Liver (tissue), 9 donors: Measurements from ENCODE around the gene IRF2BP2. TPM values are rescaled to one million over a fixed set of nuclear protein-coding genes. Genes with fewer than 3 reads are reported as not detected.

ENCODE experiments used
- DNase-seq: peaks from one replicate; pipeline ENCODE4 v3.0.0-alpha.2; 2017; ENCODE audit warnings: low spot score
- H3K27ac ChIP-seq, 2 donors: one replicate each; pipeline ENCODE4 v1.7.0; 2013; ENCODE audit warnings: inconsistent platforms in 2 of 2, low read length in 2 of 2, control low read depth in 1 of 2, low read depth in 1 of 2, mild to moderate bottlenecking in 1 of 2
- H3K27me3 ChIP-seq, 4 donors: one replicate each; pipeline versions ENCODE4 v1.6.1 to v1.7.0; 2013; ENCODE audit warnings: low read length in 3 of 4, inconsistent platforms in 1 of 4, mild to moderate bottlenecking in 1 of 4, moderate library complexity in 1 of 4; ENCODE audit not compliant: control insufficient read depth in 4 of 4, insufficient read depth in 4 of 4
- H3K36me3 ChIP-seq, 4 donors: one replicate each; pipeline versions ENCODE4 v1.6.1 to v1.7.0; 2013; ENCODE audit warnings: low read length in 3 of 4, mild to moderate bottlenecking in 3 of 4, low read depth in 1 of 4, moderate library complexity in 1 of 4; ENCODE audit not compliant: control insufficient read depth in 4 of 4, insufficient read depth in 3 of 4
- H3K4me1 ChIP-seq, 4 donors: one replicate each; pipeline versions ENCODE4 v1.6.1 to v1.7.0; 2013; ENCODE audit warnings: low read length in 3 of 4, mild to moderate bottlenecking in 3 of 4, moderate library complexity in 1 of 4; ENCODE audit not compliant: control insufficient read depth in 4 of 4, insufficient read depth in 4 of 4
- H3K4me3 ChIP-seq, 3 donors: one replicate each; pipeline versions ENCODE4 v1.6.1 to v1.7.0; 2013; ENCODE audit warnings: low read length in 3 of 3, control low read depth in 1 of 3, low read depth in 1 of 3, mild to moderate bottlenecking in 1 of 3
- H3K9ac ChIP-seq, 2 donors: one replicate each; pipeline ENCODE4 v1.7.0; 2013; ENCODE audit warnings: low read length in 2 of 2, mild to moderate bottlenecking in 2 of 2, moderate library complexity in 2 of 2, control low read depth in 1 of 2, low read depth in 1 of 2
- H3K9me3 ChIP-seq, 4 donors: one replicate each; pipeline versions ENCODE4 v1.6.1 to v1.7.0; 2013; ENCODE audit warnings: low read length in 3 of 4; ENCODE audit not compliant: control insufficient read depth in 4 of 4
- ATF3 ChIP-seq: IDR thresholded peaks from 2 replicates; pipeline ENCODE4 v1.6.1; 2016; ENCODE audit warnings: antibody characterized with exemption
- CTCF ChIP-seq: fragments of 150-350 bp; IDR thresholded peaks from 2 replicates; pipeline ENCODE4 v1.5.1; 2017; ENCODE audit warnings: improper control_type of control experiment, low read depth, low read length; ENCODE audit not compliant: missing input control
- EGR1 ChIP-seq, 2 donors: IDR thresholded peaks; 2 replicates each; pipeline ENCODE4 v1.6.1; 2016 to 2018; ENCODE audit warnings: antibody characterized with exemption in 2 of 2, low read depth in 2 of 2
- FOXA1 ChIP-seq: IDR thresholded peaks from 2 replicates; pipeline ENCODE4 v1.6.1; 2016; ENCODE audit warnings: antibody characterized with exemption
- GABPA ChIP-seq, 2 donors: IDR thresholded peaks in 1 of 2; conservative IDR thresholded peaks in 1 of 2; 2 replicates each; pipeline ENCODE4 v1.6.1; 2016; ENCODE audit warnings: antibody characterized with exemption in 2 of 2, mild to moderate bottlenecking in 1 of 2, moderate library complexity in 1 of 2
- HNF4A ChIP-seq, 2 donors: conservative IDR thresholded peaks; 2 replicates each; pipeline ENCODE4 v1.6.1; 2016; ENCODE audit warnings: antibody characterized with exemption in 2 of 2, mild to moderate bottlenecking in 2 of 2
- HNF4G ChIP-seq: IDR thresholded peaks from 2 replicates; pipeline ENCODE4 v1.6.1; 2016; ENCODE audit warnings: antibody characterized with exemption
- JUND ChIP-seq, 2 donors: IDR thresholded peaks; 2 replicates each; pipeline ENCODE4 v1.6.1; 2016; ENCODE audit warnings: antibody characterized with exemption in 2 of 2
- MAX ChIP-seq: IDR thresholded peaks from 2 replicates; pipeline ENCODE4 v1.6.1; 2016; ENCODE audit warnings: antibody characterized with exemption
- NR2F2 ChIP-seq: IDR thresholded peaks from 2 replicates; pipeline ENCODE4 v1.6.1; 2016; ENCODE audit warnings: antibody characterized with exemption
- RAD21 ChIP-seq, 2 donors: IDR thresholded peaks; 2 replicates each; pipeline ENCODE4 v1.6.1; 2016; ENCODE audit warnings: antibody characterized with exemption in 2 of 2, mild to moderate bottlenecking in 2 of 2
- REST ChIP-seq: IDR thresholded peaks from 2 replicates; pipeline ENCODE4 v1.6.1; 2016; ENCODE audit warnings: antibody characterized with exemption, mild to moderate bottlenecking
- RXRA ChIP-seq, 2 donors: IDR thresholded peaks; 2 replicates each; pipeline ENCODE4 v1.6.1; 2017 to 2018; ENCODE audit warnings: antibody characterized with exemption in 2 of 2, mild to moderate bottlenecking in 1 of 2
- TAF1 ChIP-seq: conservative IDR thresholded peaks from 2 replicates; pipeline ENCODE4 v1.6.1; 2016; ENCODE audit warnings: antibody characterized with exemption, mild to moderate bottlenecking
- YY1 ChIP-seq: IDR thresholded peaks from 2 replicates; pipeline ENCODE4 v1.6.1; 2016; ENCODE audit warnings: antibody characterized with exemption, mild to moderate bottlenecking
- ZBTB33 ChIP-seq: IDR thresholded peaks from 2 replicates; pipeline ENCODE4 v1.6.1; 2016; ENCODE audit warnings: antibody characterized with exemption
- WGBS: extraction: QIAGEN DNeasy Blood & Tissue Kit; methylation state at CpG from one replicate; pipeline ENCODE4 v1.1.7; 2013; 5-methylcytosine and 5-hydroxymethylcytosine counted together
- polyA plus RNA-seq, 2 donors: library from polyadenylated mRNA; stranded (reverse) in 1 of 2; unstranded in 1 of 2; fragments of 200-250 nt in 1 of 2; fragments of >200 nt in 1 of 2; fragmentation: Nextera tagmentation in 1 of 2; extraction: Ambion mirVana in 1 of 2; gene quantifications; one replicate each; pipeline versions ENCODE4 v1.2.1 to v1.2.3, GENCODE V29; 2013 to 2015
- total RNA-seq, 2 donors: library from RNA; depleted of rRNA; stranded (reverse); fragments of >200 nt; gene quantifications; one replicate each; pipeline ENCODE4 v1.2.3, GENCODE V29; 2014
- donor health status: healthy.
- donor health status: healthy.
- donor health status: healthy.
- donor health status: healthy.
- donor health status: healthy.

The IRF2BP2 gene
- total and polyA plus RNA-seq, 4 donors, result 22.2 to 48.2 (median 35.4) TPM

- WGBS, result 93% methylated on average over 16 of the region's 16 CpGs
- no peaks in the 10 kb centered on the region for H3K36me3 ChIP-seq
- H3K27ac ChIP-seq, result no peak overlapping the region
- no peak overlapping the region for H3K4me3 ChIP-seq
- peaks cover 0 to 11% (median 7%) of the 10 kb centered on the region in 4 donors for H3K4me1 ChIP-seq
- no peak for DNase-seq
- no peaks in the 10 kb centered on the region for H3K9me3 ChIP-seq
- H3K9ac ChIP-seq, result no peak overlapping the region
- H3K27me3 ChIP-seq, result no peaks in the 10 kb centered on the region
- no peak for TF ChIP-seq HNF4A (conservative IDR thresholded peaks at IDR 0.05)
- TF ChIP-seq GABPA (IDR thresholded peaks at IDR 0.05 in 1 of 2, conservative IDR thresholded peaks at IDR 0.05 in 1 of 2), result no peak
- TF ChIP-seq HNF4G, result no peak
- TF ChIP-seq NR2F2, result no peak
- TF ChIP-seq JUND (IDR thresholded peaks at IDR 0.05), result no peak
- TF ChIP-seq YY1, result no peak
- TF ChIP-seq RXRA (IDR thresholded peaks at IDR 0.05), result no peak
- TF ChIP-seq CTCF, result no peak
- no peak for TF ChIP-seq ZBTB33
- TF ChIP-seq FOXA1, result no peak
- no peak for TF ChIP-seq REST
- no peak for TF ChIP-seq MAX
- no peak for TF ChIP-seq ATF3
- TF ChIP-seq RAD21 (IDR thresholded peaks at IDR 0.05), result no peak
- TF ChIP-seq EGR1 (IDR thresholded peaks at IDR 0.05; ENCODE audit: low read depth in 2 of 2), result no peak
These were observed 20.7 kb downstream of the IRF2BP2 start for GRCh38 chr1:234589064-234589800.

GRCh38 chr1:234588386-234588785 is 21.6 kb downstream of the IRF2BP2 start:
- Histone ChIP-seq H3K9ac (no peak overlapping the region), H3K27me3 (no peaks in the 10 kb centered on the region), H3K9me3 (no peaks in the 10 kb centered on the region), H3K4me1 (peaks cover 0 to 17% (median 9%) of the 10 kb centered on the region in 4 donors), H3K4me3 (no peak overlapping the region), H3K27ac (no peak overlapping the region), H3K36me3 (no peaks in the 10 kb centered on the region)
- TF ChIP-seq CTCF, result no peak
- TF ChIP-seq ATF3, result no peak
- TF ChIP-seq HNF4G, result no peak
- no peak for TF ChIP-seq RAD21 (IDR thresholded peaks at IDR 0.05)
- no peak for TF ChIP-seq REST
- no peak for TF ChIP-seq GABPA (IDR thresholded peaks at IDR 0.05 in 1 of 2, conservative IDR thresholded peaks at IDR 0.05 in 1 of 2)
- no peak for TF ChIP-seq TAF1
- TF ChIP-seq FOXA1, result no peak
- TF ChIP-seq JUND (IDR thresholded peaks at IDR 0.05), result no peak
- DNase-seq, result no peak
- WGBS, result 83% methylated on average over 4 of the region's 4 CpGs
